ENCODE results near the gene TRAPPC11. TPM values are rescaled to one million over a fixed set of nuclear protein-coding genes. Genes with fewer than 3 reads are reported as not detected.

Gene TRAPPC11
- total and polyA plus RNA-seq, 2 of the 4 experiments (the other 2 are of a cell fraction) = 25.3 to 56.8 TPM

- no peak overlapping the region for H4K5ac ChIP-seq (ENCODE audit: low read depth, low read length)
- no peak overlapping the region for H2BK15ac ChIP-seq (ENCODE audit: low read depth, low read length)
- POLR2A ChIA-PET (ENCODE audit: unreplicated experiment) = no interaction called here
- no peak overlapping the region for H3K4ac ChIP-seq (ENCODE audit: low read depth, low read length)
- CTCF ChIA-PET = no interaction called here
- no peaks in the 10 kb centered on the region; the same call in 1 of the 2 replicates for H3K9me1 ChIP-seq (ENCODE audit: insufficient read depth, low read length)
- dilution Hi-C loops (cut with HindIII; ENCODE audit: low sequenced_read_pairs, unreplicated experiment) (no loop called here), in situ Hi-C loops (cut with MboI; ENCODE audit: low sequenced_read_pairs) (no loop called here), intact Hi-C loops (cut with micrococcal nuclease) (no loop called here)
- no peak for TF ChIP-seq BHLHE40 (IDR thresholded peaks at IDR 0.05; ENCODE audit: low read depth, low read length)
- TF ChIP-seq NFE2L2 (IDR thresholded peaks at IDR 0.05; ENCODE audit: low read depth, low read length) = no peak
- TF ChIP-seq MAZ (IDR thresholded peaks at IDR 0.05; ENCODE audit: borderline replicate concordance, low read depth, low read length) = no peak
- TF ChIP-seq MXI1 (IDR thresholded peaks at IDR 0.05; ENCODE audit: borderline replicate concordance, low read depth, low read length) = no peak
- TF ChIP-seq RFX5 (IDR thresholded peaks at IDR 0.05; ENCODE audit: low read depth, low read length) = no peak
- no peak for TF ChIP-seq RCOR1 (IDR thresholded peaks at IDR 0.05; ENCODE audit: insufficient replicate concordance, low read length)
- no peak for TF ChIP-seq ELK1 (IDR thresholded peaks at IDR 0.05; ENCODE audit: borderline replicate concordance, low read depth, low read length)
- TF ChIP-seq MAFK (IDR thresholded peaks at IDR 0.05; ENCODE audit: low read depth, low read length) = no peak
- no peak for TF ChIP-seq CEBPB (IDR thresholded peaks at IDR 0.05; ENCODE audit: low read depth, low read length)
- no peak for TF ChIP-seq POLR2A (IDR thresholded peaks at IDR 0.05; ENCODE audit: low read depth, low read length)
- TF ChIP-seq USF2 (IDR thresholded peaks at IDR 0.05; ENCODE audit: low read depth, low read length) = no peak
- TF ChIP-seq CTCF (conservative IDR thresholded peaks at IDR 0.05; ENCODE audit: low read depth, low read length) = no peak
- no peak for TF ChIP-seq CHD1 (IDR thresholded peaks at IDR 0.05; ENCODE audit: low read depth, low read length)
- TF ChIP-seq FOS (IDR thresholded peaks at IDR 0.05; ENCODE audit: low read depth, low read length) = no peak
- no peak for TF ChIP-seq RAD21 (IDR thresholded peaks at IDR 0.05; ENCODE audit: low read length)
- no peak for TF ChIP-seq SMC3 (IDR thresholded peaks at IDR 0.05; ENCODE audit: low read depth, low read length)
- ATAC-seq (ENCODE audit: low read depth) = no peak
- no peak overlapping the region for H3K18ac ChIP-seq (ENCODE audit: low read depth, low read length)
- H3K27ac ChIP-seq (ENCODE audit: insufficient read depth, low read length) = no peak overlapping the region
- H3K9me3 ChIP-seq (ENCODE audit: control insufficient read depth, insufficient read depth, low read length) = no peaks in the 10 kb centered on the region
- H3K9ac ChIP-seq (ENCODE audit: low read depth, low read length) = no peak overlapping the region
- no peak overlapping the region for H4K8ac ChIP-seq (ENCODE audit: low read depth in 2 of 2, low read length in 2 of 2)
- no TSS peak for BruUV-seq (replicated peaks)
- H4K91ac ChIP-seq (ENCODE audit: insufficient read depth, low read depth, low read length) = no peak overlapping the region
- DNase-seq = no peak
- no peaks in the 10 kb centered on the region for H4K20me1 ChIP-seq (ENCODE audit: insufficient read depth, low read length)
- no peak overlapping the region for H3K23ac ChIP-seq (ENCODE audit: low read depth, low read length)
- H3K27me3 ChIP-seq (ENCODE audit: control insufficient read depth, insufficient read depth, low read length) = peaks cover 6% of the 10 kb centered on the region
- no peak overlapping the region for H3K4me2 ChIP-seq (ENCODE audit: low read depth, low read length)
- no peaks in the 10 kb centered on the region for H3K79me1 ChIP-seq (ENCODE audit: low read depth in 1 of 2, low read length in 2 of 2)
- no peak overlapping the region for H3K14ac ChIP-seq (replicated peaks; ENCODE audit: low read depth, low read length)
- no peaks in the 10 kb centered on the region for H3K4me1 ChIP-seq (ENCODE audit: control insufficient read depth, insufficient read depth, low read length)
- no peak overlapping the region for H2BK120ac ChIP-seq (ENCODE audit: low read depth, low read length)
- H2BK5ac ChIP-seq (ENCODE audit: low read depth, low read length, poor library complexity, severe bottlenecking) = no peak overlapping the region
- whole genome bisulfite sequencing, 2 experiments (ENCODE audit: extremely low coverage in 2 of 2, insufficient read length in 1 of 2) = 17% methylated on average over 1 of the region's 5 CpGs; no CpG with 5 or more reads in 1 of the 2 experiments
- H3K56ac ChIP-seq (ENCODE audit: extremely low read depth, insufficient read depth, low read length) = no peak overlapping the region
- H2AFZ ChIP-seq (replicated peaks; ENCODE audit: low read length, poor library complexity) = no peak overlapping the region
- H3K36me3 ChIP-seq (ENCODE audit: control insufficient read depth, insufficient read depth, low read length) = peaks cover 4% of the 10 kb centered on the region
- no peak overlapping the region for H2BK20ac ChIP-seq (ENCODE audit: low read depth, low read length)
- no peak overlapping the region for H3K4me3 ChIP-seq (ENCODE audit: insufficient read depth, low read depth, low read length)
- no peak overlapping the region for H2AK5ac ChIP-seq (ENCODE audit: low read depth, low read length)
- H2AK9ac ChIP-seq (replicated peaks; ENCODE audit: low read depth, low read length, poor library complexity) = no peak overlapping the region
Observed at GRCh38 chr4:183718876-183719275, 59.8 kb downstream of the TRAPPC11 start.
